NCI-H1417 treated with DMSO at 0.1 percent for 48 hours (cell line): ENCODE measurements around the gene FAM186B.

ENCODE experiments used
- DNase-seq: peaks from one replicate; lab custom pipeline; 2025; lab: John Stamatoyannopoulos, UW

Gene FAM186B

DNA sequence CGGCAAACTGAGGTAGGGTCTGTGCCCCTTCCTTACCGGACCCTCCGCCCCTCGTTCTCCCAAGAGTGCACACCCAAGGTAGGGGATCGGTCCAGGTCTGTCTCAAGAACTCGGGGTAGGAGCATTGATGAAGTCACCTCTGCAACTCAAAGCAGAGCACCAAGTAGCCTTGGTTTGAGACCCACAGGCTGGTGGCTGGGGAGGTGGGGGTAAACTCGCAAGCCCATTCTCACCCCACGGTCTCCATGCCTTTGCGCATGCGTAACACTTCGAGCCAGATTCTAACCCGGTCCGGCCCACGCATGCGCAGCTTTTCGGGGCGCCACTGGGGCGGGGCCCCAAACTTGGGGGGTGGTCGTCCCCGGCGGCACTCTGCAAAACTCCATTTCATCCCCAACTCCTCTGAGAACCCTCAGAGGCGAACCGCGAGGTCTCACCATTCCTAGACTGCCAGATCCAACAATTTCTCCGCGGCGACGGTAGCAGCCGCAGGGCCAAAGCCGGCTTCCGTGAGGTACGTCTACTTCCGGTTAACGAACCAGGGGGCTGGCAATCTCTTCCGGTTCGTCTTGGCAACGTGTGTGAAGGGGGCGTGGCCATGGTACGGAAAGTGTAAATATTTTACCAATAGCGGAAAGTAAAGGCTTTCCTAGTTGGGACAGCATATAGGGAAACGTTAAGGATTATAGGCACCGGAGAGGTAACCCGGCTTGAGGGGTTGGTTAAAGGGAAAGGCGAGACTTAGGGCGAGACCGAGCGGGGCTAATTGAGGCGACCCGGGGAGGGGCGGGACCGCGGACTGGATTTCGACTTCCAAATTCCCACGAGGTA is 37.6 kb downstream of the FAM186B start, which contains the start of gene MCRS1:
MCRS1 (minus strand) TSS at position 532 of the 831 bp plus-strand sequence. CDS start 1,411 bp downstream, outside the sequence.
- peak; percentile 79 for DNase-seq

DNA sequence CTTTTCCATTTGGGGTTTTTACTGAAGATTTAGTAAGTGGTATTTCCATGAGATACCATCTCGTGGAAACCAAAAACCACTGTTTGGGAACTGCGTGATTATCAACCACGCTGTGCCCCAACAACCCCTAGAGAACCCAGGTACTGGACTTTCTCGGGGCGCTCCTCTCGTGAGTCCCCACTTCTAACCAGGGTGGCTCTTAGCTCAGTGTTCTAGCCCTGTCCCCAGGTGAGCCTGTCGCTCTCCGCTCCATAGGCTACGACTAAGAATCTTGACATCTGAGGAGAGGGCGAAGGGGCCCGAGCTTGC is 38.2 kb downstream of the FAM186B start:
- no peak for DNase-seq

DNA sequence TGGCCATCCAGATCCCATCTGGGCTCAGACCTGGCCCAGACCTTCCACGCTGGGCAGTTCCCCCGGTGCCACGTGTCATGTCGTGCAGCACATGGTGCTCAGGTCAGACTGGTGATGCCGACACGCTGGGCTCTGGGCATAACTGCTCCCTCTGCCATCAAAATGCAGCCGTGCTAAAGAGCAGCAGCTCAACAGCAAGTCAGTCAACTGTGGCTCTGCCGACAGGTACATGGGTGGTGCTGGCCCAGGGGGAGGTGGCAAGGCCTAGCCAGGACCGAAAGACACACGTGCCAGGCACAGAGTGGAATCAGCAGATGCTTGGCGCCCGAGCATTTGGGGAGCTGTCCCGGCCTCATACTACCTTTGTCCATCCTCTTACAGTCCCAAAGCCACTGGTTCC is 39.1 kb downstream of the FAM186B start:
- DNase-seq = no peak

DNA sequence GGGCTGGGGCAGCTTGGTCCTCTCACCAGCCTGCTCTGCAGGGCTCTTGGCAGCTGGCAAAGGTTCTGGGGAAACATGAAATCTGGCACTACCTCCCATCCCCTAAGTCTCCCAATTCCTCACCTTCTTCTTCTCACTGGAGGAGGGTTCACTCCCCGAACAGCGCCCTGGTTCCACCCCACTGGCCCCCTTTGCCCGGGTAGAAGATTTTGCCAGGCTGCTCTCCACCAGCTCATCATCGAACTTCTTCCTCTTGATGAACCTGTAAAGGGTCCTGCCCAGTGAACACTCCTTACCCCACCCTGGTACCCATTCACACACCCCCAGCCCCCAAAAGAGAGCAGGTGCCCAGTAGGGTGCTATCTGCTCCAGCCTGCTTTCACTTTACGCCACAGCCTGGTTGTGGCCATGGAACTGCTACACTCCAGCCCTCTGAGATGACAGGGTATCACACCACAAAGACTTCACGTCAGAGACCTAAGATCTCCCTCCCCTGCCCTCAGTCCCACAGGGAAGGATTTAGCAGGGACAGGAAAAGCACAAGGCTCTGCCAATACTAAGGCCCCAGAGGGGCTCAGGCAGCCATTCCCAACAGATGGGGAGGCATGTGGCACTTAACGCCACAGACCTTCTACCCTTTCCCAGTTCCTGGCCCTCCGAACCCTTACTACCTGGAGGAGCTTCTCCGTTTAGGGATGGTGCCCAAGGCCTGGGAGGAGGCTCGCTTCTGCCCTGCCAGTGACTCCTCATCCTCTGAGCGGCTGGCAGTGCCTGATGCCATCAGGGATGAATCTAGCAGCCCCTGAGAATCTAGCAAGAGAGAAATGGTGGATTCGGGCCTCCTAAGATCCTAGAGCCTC is 39.8 kb downstream of the FAM186B start:
- no peak for DNase-seq

DNA sequence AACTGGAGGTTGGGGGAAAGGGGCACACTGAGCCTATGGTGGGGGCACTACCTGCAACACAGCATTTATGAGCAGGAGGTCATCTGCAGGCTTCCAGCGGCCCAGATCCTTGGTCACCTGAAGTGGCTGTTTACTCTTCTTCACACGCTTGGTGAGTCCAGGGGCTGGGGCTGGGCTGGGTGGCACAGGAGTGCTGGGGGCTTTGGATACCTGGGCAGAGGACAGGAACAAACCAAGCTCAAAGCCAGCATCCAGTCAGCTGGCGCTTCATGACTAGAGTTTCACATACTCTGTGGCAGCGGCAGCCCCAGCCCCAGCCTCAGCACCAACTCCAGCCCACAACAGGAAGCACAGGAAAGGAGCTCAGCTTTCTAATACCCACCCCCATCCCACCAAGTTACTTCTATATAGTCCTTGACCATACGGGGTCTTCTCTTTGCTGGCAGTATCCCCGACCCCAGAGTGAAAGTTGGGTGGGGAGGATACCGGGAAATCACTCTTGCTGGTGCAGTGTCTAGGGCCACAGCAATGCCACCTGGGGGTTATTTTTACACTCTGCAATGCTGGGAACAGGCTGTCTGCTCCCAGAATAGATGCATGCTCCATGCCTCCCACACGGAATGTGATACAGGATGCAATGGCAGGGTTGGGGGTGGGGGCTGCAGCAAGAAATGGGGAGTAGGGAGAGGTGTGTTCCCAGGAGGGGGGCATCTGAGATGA is 40.6 kb downstream of the FAM186B start:
- no peak for DNase-seq

DNA sequence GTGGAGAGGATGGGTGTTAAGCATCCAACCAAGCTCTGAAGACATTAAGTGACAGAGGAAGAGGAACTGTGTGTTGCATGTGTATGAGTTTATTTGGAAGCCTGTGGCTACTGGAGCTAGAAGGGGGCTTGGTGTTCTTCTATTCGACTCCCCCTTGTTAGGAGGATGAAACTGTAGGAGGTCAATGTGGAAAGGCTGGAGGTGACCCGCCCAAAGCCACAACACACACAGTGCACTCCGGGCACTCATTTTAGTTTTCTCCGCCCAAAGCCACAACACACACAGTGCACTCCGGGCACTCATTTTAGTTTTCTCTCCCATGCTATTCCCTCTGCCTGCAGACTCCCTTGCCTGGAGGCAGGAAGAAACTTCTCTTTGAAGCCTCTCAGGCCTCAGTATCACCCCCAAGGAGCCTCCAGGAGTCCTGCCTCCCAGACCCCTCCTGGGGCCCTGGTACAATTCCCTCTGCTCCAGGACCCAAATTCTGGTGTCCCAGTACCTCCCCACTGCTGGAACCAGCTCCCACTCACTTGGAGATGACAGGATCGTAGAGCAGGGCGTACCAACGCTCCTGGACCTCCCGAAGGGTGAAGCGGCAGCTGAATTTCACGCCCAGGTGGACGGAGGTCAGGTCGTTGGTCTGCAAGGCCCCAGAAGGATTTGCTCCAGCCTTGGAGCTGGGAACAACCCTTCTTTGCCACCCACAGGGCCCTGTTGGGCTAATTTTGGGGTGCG is 41.3 kb downstream of the FAM186B start:
- DNase-seq = no peak

DNA sequence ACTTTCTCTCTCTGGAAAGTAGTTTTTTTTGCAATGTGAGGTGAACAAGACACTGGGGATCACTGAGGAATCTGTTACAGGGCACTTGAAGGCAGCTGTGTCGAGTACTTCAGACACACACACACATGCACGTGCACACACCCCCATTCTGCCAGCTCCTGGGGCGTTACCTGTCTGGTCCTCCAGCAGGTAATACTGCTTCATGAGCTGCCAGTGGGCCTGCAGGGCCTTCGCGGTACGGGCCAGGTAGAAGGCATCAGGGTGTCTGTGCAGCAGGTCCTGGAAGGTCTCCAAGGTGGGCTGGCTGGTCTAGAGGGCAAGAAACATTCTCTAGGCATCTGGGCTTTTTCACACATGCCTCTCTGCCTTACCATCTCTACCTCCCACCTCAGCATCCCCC is 42.6 kb downstream of the FAM186B start:
- DNase-seq = no peak

DNA sequence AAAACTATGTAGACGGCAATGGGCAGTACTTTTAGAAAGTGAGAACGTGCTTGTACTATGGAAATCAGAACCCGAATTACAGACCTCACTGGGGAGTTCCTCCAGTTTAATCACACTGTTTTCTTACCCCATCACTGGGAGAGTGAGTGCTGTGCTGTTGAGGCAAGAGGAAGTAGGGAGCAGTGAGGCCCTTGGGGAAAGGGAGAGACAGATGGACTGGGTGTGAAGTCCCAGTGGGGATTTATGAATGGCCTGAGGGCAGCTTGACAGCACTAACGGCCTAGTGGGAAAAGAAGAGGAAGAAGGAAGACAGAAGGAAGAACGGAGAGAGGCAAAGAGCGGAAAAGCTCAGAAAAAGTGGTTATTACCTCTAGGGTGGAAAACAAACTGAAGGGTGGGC is 43.2 kb downstream of the FAM186B start:
- no peak for DNase-seq

DNA sequence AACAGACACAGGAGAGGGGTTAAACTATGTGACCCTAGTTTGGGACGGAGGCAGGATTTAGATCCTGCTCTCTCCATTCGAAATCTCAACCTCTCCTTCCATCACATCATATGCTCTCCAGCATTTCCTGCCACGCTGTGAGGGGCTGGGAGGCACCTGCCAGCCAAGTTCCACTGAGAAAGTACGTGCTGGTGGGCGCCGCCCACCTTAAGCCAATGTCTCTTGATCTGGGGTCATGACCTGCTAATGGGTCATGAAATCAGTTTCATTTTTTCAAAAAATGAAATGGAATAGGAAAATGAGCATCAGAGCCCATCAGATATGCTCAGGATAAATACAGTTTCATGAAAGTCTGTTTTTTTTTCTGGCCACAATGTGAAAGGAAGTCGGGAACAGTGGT is 44.7 kb downstream of the FAM186B start:
- no peak for DNase-seq

DNA sequence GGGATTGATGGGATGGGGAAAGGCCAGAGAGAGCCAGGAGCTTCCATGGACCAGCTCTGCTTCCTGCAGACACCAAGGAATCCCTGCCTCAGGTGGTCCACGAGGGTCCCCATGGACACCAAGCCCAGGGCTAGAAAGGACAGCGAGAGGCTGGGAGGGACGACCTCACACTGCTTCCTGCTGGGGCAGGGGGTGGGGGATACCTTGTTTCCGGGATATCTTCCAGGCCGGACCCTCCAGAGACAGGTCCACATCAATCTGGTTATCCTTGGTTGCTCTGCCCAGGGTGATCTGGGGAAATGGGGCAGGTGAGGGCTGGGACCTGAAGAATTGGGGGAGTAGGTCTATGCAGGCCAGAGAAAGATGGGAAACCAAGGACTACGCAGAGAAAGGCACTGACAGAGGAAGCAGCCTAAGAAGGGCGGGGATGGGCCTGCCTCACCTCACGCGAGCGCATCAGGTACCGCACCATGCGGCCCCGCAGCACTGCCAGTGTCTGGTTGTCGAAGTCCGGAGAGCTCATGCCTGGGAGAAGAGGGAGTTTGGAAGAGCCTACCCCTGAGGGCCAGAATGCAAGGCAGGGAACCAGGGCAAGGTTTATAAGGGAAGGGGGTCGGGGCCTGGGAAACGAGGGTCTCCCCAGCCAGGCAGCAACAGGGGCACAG is 46.3 kb downstream of the FAM186B start:
- no peak for DNase-seq

DNA sequence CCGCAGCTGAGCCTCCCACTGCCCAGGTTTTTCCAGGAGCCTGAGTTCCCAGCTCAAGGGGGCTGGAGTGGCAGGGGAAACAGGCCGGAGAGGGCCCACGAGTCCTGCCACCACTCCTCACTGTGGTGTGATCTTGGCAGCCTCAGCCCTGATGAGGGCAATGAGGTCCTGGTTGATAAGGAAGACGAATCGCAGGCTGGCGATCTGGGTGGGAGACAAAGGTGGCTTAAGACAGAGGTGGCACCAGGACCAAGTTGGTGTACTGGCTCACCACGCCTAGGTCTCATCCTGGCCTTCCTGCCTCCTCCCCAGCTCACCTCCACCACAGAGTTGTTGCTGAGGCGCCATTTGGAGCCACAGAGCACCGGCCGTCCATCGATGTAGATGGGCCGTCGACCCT is 46.9 kb downstream of the FAM186B start:
- no peak for DNase-seq

DNA sequence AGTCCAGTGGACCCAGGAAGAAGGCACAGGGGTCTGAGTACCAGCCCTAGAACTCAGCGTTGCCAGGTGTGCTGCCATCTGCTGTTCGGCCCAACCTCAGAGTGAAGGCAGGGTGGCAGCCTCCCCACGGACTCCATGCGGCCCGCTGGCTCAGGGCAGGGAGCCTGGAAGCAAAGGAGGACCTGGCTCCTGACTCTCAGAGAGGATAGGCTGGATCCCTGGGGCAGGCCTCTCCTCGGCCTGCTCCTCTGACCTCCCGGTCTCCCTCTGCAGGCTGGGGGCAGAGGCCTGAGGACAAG is 47.6 kb downstream of the FAM186B start:
- no peak for DNase-seq

DNA sequence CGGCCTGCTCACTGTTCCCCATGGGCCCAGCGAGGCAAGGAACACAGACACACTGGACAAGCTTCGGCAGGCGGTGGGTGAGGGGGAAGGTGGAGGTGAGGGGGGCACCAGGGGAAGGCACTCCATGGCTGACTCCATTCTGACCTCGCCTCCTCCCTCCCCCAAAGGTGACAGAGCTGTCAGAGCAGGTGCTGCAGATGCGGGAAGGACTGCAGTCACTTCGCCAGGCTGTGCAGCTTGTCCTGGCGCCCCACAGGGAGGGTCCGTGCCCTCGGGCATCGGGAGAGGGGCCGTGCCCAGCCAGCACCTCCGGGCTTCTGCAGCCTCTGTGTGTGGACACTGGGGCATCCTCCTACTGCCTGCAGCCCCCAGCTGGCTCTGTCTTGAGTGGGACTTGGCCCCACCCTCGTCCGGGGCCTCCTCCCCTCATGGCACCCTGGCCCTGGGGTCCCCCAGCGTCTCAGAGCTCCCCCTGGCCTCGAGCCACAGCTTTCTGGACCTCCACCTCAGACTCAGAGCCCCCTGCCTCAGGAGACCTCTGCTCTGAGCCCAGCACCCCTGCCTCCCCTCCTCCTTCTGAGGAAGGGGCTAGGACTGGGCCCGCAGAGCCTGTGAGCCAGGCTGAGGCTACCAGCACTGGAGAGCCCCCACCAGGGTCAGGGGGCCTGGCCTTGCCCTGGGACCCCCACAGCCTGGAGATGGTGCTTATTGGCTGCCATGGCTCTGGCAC is 48.1 kb downstream of the FAM186B start:
- DNase-seq = no peak

DNA sequence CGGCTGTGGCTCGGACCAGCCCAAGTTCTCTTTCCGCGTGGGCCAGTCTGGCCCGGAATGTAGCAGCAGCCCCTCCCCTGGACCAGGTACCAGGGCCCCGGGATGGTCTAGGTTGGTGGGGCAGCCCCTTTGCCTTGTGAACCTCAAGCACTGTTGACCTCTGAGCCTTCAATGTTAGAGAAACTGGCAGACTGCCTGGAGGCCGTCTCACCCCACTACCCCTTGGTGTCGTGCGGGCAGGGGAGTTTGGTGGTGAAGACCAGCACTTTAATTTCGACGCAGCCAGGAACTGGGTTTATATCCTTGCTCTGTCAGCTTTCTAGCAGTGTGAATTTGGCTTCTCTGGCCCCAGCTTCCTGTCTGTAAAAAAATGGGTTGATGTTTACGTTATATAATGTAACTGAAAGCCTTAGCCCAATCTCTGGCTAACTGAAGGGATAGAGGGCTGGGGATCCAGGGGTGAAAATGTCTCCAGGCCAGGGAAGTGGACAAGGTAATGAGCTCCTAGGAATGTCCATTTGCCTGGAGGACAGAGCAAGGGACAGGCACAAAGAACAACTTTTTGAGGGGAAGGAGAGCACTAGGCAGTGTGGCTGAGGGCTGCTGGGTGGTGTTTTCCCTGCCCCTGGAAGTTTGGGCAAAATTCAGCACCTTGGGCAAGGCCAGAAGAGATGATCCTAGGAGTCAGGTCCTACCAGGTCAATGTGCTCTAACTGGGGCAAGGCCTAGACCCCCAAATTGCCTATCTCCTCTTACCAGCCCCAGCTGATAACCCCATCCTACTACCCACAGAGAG is 48.9 kb downstream of the FAM186B start:
- DNase-seq = no peak

DNA sequence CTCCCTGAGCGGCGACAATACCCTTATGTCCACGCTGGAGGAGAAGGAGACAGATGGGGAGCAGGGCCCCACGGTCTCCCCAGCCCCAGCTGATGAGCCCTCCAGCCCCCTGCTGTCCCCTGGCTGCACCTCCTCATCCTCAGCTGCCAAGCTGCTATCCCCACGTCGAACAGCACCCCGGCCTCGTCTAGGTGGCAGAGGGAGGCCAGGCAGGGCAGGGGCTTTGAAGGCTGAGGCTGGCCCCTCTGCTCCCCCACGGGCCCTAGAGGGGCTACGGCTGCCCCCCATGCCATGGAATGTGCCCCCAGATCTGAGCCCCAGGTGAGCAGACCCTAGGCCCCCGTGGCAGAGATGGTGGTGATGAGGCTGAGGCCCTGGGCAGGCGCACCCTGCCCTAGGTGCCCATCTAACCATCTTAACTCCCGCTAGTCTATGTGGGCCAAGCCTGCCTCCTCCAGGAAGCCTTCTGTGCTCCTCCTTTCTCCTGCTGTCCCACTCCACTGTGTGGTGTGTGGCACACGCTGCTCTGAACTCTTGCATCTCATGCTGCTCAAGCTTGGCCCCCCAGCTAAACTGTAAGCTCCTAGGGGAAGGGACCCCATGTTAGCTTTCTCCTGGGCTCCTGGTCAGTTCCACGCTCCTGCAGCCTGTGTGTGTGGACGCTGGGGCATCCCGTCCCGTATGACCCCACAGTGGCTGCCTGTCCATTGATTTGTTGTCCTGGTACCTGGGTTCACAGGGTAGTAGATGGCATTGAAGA is 49.6 kb downstream of the FAM186B start:
- DNase-seq = no peak

DNA sequence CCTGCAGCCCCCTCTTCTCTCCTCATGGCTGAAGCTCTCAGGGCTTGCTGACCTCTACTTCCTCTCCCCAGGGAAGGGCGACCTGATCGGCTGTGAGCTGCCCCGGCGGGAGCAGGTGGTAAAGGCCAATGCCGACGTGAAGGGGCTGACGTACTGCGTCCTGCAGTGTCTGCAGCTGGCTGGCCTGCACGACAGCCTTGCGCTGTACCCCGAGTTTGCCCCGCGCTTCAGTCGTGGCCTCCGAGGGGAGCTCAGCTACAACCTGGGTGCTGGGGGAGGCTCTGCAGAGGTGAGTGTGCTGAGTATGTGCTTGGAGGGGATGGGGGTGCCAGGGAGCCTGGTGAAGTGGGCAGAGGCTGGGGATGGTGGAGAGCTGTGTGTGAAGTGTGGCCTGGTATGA is 51.2 kb downstream of the FAM186B start:
- DNase-seq = no peak

DNA sequence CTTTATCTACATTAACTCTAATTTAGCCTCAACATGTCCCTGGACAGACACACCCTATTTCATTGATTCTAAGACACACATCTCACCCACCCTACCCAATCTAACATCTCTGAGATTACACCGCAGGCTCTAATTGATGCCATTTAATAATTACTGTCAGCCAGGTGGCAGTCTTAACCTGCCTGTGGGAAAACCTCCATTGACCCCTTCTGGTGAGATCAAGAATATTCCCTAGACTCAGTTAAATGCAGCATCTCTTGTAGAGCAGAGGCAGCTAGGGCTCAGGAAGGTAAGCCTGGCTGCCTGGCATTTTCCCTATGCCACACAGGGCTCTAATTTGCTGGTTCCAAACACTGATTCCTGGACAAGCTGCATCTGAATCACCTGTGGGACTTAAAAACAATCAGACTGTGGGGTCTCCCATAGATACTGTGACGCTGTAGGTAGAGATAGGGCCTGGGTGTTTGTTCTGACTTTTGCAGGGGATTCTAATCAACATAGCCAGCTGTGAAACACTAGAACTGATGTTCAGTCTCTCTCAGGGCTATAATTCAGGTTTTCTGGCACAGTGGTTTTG is 51.8 kb downstream of the FAM186B start:
- peak; percentile 63 for DNase-seq

DNA sequence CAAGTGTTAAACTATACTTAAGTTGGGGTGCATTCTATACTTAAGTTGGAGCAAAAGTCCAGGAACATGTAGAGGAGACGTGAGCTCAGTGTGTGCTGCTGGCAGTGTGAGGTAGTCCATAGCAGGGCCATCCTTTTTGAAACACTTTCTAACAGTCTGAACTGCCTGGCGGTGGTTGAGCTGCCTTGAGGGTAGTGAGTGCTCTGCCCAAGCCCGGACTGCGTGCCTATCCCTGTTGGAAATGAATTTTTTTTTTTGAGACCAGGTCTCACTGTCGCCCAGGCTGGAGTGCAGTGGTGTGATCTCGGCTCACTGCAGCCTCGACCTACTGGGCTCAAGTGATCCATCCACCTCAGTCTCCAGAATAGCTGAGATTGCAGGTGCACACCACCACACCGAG is 52.5 kb downstream of the FAM186B start:
- no peak for DNase-seq

DNA sequence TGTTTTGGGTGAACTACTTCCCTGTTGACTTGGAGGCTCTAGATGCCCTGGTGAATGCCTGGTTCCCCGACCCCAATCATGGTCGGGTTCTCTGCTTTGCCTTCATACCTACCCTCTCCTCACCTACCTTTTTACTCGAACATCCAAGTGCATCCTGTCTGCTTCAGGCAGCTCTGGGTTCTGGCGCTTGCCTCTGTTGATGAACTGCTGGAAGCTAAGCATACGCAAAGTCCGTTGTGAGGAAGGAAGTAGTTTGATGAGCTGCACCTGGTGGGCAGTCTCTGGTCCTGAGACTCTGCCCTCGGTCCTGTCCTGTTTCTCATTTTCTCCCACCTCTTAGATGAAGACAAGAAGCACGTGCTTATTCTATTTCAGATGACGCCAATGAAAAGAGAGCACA is 53.0 kb downstream of the FAM186B start:
- DNase-seq = no peak
